Suppressor macrophage (primary cell): ENCODE results near the gene FER.
"Not testable (repeated sequence)": the region's sequence is repeated elsewhere in the genome, so short reads cannot be mapped to it uniquely, and the experiment has no call there.

ENCODE experiments used
- DNase-seq, 4 experiments: peaks; one replicate each; pipeline ENCODE4 v3.0.0-alpha.2; 2020 to 2022

Gene FER

GRCh38 chr5:109038209-109038840 is 290.6 kb downstream of the FER start:
- DNase-seq: no peak

GRCh38 chr5:109041317-109041716 is 293.6 kb downstream of the FER start:
- DNase-seq: peak in 2 of 4 experiments; percentile 16 to 23

DNA sequence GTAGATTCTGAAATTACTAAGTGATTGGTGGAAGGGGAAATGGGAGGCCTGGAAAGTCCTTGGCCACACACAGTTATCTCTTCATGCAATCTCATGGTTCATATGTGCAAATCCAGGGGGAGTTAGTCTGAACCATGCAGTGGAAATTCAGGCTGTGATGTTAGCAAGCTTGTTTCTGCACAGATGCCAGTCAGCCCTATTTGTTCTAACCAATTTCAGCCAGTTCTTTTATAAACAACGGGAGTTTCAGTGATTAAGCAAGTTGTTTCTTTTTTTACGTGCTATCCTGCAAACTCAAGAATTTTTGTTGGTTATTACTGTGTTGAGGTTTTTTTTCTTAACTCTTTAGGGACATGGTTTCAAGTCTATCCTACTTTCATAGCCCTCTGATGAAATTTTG is 298.0 kb downstream of the FER start:
- no peak for DNase-seq

- DNase-seq: no peak
These were observed 301.9 kb downstream of the FER start for GRCh38 chr5:109049565-109049964.

DNA sequence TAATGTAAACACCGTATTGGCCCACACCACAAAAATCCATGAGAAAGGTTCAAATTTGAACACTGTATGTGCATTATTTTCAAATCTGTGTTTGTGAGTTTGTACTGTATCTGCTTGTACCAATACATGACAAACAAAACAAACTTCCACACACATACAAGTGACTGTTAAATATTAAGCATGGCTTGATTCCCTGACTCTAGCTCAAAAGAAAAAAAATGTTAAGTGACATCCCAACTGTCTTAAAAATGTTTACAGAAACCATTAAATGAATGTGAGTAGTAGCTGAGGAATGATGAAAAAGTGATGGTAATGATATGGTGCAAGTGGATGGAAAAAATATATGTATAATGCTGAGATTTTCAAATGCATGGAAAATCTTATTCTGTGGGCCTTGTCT is 302.6 kb downstream of the FER start:
- DNase-seq: not testable (repeated sequence)

DNA sequence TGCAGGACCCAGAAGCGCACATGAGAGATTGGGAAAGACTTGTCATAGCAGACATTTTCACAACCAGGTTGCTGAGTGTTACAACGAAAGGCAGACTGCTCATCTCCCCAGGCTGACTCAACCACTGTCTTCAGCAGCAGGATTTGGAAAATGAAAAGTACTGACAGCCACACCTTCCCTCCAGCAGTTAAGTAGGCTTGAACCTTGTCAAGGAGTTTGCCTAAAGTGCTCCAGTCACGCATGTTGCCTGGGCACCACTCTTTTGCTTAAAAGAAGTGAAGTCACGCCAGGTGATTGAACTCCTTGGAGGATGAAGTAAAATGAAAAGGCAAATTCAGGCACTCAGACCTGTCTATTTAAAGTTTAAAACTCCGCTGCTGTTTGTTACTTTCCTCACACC is 304.5 kb downstream of the FER start:
- not testable (repeated sequence) for DNase-seq

- no peak for DNase-seq
These were observed 306.3 kb downstream of the FER start for GRCh38 chr5:109053995-109054417.

DNA sequence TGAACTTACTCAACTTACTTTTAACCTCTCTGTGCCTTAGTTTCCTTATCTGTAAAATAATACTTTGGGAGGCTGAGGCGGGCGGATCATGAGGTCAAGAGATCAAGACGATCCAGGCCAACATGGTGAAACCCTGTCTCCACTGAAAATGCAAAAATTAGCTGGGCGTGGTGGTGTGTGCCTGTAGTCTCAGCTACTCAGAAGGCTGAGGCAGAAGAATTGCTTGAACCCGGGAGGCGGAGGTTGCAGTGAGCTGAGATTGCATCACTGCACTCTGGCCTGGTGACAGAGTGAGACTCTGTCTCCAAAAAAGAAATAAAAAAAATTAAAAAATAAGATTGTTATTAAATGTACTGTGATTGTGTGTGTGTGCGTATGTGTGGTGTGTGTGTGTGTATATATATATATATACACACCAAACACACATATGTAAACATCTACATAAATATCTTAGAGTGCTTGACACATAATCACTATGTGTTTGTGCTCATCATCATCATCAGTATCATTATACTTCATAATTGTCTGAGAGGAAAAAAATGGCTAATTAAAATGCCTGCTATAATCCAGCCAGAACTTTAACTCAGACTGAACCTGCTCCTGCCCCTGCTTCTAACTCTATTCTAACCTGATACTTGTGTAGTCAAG is 312.8 kb downstream of the FER start:
- no peak for DNase-seq

- no peak for DNase-seq
These were observed 315.0 kb downstream of the FER start for GRCh38 chr5:109062664-109063063.

DNA sequence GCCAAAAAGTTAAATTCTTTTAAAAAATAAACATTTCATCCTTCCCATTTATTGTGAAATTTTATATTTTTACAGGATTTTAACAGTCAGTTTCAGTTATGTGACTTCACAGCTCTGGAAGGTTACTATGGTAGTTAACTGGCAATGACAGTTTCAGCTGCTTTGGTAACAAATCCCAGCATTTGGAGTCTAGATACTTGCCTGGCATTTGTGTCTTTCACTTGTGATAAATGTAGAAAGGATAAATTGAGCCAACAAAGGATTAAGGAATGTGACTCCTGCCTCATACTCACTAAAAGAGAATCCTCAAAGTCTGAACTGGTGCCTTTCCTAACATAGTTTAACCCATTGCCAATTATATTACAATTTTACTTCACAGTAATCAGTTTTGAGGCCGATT is 315.5 kb downstream of the FER start:
- no peak for DNase-seq

GRCh38 chr5:109076741-109077140 is 329.0 kb downstream of the FER start:
- no peak for DNase-seq

DNA sequence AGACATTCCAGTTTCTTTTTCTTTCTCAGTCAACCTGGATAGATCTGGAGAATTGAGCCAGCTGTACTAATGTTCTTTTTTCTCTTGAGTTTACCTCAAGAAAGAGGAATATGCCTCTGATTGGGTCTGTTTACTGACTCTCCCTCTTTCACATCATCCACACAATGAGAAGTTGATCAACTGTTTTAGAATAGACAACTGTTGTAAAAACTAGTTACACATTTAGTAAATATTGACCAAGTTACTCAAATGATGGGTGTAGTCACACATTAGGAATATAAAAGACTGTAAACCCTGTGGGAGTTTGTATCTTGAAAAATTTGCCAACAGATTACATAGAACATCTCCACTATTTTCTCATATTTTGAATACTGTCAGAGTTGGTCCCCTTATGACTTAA is 330.8 kb downstream of the FER start:
- DNase-seq: no peak

DNA sequence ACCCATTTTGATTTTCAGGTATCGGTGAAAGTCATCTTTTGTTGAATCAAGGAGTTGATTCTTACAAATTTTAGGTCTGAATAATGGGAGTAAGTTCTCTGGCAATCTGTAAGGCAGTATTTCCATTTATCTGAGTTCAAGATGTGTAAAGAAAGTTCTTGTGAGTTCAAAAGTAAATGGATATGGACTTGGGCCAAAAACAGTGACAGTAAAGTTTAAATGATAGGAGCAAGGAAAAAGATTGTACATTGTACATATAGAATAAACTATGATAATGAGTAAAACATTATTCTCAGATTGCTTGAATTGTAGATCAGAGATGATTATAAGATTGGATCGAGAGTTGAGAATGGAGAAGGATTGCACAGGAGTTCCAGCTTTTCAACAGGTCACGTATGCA is 332.8 kb downstream of the FER start:
- DNase-seq: no peak

GRCh38 chr5:109080896-109081295 is 333.2 kb downstream of the FER start:
- DNase-seq: peak in 2 of 4 experiments; percentile 1 to 17

DNA sequence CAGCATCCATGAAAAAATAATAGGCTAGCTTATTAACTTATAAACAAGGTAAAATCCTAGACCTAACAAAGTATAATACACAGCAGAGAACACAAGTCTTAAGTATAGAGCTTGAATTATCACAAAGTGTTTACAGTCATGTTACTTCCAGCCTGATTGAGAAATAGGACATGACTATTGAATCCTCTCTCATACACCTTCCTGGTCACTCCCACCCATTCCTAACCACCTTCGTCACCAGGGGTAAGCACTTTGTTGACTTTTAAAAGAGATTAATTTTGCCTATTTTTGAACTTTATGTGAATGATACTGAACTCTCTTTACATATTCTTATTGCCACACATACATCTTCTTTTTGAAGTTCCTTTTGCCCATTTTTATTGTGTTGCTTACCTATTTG is 336.2 kb downstream of the FER start:
- no peak for DNase-seq

DNA sequence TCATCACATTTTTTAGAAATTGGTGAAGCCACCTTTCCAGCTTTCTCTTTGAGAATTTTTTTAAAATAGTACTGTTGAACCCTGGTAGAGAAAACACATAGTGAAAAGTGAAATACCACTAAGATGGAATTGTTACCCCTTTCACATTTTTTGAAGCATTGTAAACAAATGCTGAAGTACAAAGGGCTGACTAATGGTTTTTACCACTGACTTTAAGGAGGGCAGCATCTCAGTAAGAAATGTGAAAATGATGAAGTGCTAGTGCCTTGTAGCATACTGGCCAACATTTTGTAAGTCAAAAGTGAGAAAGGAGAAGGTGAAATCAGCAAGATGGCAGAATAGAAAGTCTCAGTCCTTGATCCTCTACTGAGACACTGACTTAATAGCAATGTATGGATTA is 341.5 kb downstream of the FER start:
- no peak for DNase-seq

GRCh38 chr5:109099081-109099480 is 351.4 kb downstream of the FER start:
- DNase-seq: no peak

DNA sequence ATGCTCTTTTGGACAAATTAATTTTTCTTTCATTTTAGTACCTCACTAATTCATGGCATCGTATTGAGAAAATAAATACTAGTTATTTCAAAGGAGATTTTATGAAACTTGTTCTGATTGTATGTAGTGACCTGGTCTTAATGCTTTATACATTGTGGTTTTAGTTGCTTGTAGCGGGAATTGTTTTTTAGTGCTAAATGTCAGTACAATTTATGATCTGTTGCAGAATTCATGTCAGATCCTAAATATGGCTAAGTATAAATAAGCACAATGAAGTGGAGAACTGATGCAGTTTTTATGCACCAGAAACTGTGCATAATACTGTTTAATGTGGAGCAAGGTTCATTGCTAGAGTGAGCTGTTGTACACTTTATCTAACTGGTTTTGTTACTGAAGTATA is 353.3 kb downstream of the FER start:
- no peak for DNase-seq

DNA sequence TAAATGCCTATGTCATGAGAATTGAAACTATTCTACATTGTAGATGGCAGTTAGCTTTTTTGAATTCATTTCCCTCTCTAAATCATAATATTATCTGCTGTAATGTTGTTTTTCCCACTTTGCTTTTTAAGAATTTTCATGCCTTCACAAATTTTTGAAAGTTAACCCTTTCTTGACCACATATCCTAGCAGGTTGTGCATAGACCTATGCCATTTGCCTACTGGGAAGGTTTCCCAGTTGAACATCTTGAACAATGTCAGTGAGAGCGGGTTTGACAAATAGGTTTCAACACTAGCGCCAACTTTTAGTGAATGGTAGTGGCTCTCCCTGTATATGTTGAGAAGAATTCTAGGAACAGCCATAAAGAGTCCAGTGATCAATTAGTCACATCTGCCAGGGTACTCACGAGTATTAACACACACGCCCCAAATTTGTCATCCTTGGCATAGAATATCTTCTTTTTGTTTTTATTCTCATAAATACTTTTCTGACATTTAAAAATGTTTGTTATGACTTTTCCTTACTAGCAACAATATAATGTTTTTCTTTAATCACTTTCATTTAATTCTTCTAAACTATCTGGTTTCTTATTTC is 354.5 kb downstream of the FER start:
- DNase-seq: no peak

DNA sequence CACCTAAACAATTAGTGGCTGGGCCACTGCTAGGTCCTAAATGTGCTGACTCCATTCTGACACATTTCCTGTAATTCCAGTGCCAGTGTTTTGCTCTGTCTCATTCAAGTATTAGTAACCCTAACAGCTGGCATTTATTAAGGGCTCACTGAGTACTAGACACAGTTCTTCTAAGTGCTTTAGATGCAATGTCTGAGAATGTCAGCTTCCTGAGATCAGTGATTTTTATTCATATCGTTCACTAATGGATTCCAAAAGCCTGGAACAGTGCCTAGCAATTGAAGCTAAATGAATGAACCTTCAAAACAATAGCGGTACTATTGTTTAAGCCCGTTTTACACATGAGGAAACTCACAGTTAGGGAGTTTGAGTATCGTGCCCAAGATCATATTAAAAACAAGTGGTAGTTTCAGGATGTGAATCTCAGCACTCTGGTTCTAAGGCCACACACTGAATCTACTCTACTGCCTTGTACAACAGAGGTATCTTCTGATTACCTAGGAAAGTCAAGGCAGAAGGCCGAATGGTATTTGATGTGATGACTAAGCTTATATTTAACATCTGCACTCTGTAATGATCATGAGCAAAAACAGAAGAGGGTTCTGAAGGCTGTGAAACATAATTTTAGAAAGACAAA is 358.1 kb downstream of the FER start:
- no peak for DNase-seq

GRCh38 chr5:109111680-109112079 is 364.0 kb downstream of the FER start:
- DNase-seq: no peak

DNA sequence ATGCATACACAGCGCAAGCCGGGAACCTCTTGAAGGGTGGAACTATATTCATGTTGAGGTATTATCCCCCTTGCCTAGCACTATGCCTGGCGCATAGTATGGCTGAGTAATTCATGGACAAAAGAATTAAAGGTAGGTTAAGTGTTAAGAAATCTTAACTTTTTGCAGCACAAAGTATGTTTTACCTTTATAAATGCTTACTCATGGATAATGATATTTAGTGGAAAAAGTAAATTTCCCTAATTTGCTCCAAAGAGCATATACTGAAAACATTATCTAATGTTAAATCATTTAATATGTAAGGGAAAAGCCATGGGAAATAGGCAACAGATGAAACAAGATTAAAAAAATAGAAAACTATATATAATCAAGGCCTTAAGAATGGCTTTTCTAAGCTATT is 365.9 kb downstream of the FER start:
- no peak for DNase-seq

DNA sequence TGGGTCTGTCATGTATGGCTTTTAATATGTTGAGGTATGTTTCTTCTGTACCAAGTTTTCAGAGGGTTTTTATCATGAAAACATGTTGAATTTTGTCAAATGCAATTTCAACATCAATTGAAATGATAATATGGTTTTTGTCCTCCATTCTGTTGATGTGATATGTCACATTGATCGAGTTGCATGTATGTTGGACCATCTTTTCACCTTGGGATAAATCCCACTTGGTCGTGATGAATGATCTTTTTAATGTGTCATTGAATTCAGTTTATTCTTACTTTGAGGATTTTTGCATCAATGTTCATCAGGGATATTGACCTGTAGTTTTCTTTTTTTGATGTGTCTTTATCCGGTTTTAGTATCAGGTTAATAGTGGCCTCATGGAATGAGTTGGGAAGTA is 373.5 kb downstream of the FER start:
- DNase-seq: no peak
